Mesenchymal stem cell (in vitro differentiated cells and primary cell): ENCODE measurements around the gene PCDH15.
A peak's percentile ranks its signal among the peaks of the same experiment; 100 is the strongest.

Source experiments
- DNase-seq: peaks from one replicate; pipeline ENCODE4 v3.0.0-alpha.2; 2013
- H2AFZ ChIP-seq: one replicate; pipeline ENCODE4 v1.6.1; 2013; ENCODE audit warnings: low read depth, mild to moderate bottlenecking, control low read depth, inconsistent platforms, low read length, moderate library complexity
- H2AK5ac ChIP-seq: 2 replicates; pipeline ENCODE4 v1.6.1; 2013; ENCODE audit warnings: low read length, moderate library complexity, mild to moderate bottlenecking, inconsistent platforms; ENCODE audit not compliant: severe bottlenecking
- H2BK120ac ChIP-seq: one replicate; pipeline ENCODE4 v1.6.1; 2013; ENCODE audit warnings: low read depth, mild to moderate bottlenecking, inconsistent platforms, low read length, moderate library complexity
- H2BK12ac ChIP-seq, 2 experiments: one replicate each; pipeline ENCODE4 v1.6.1; 2013; ENCODE audit warnings: inconsistent platforms in 2 of 2, low read length in 2 of 2, mild to moderate bottlenecking in 2 of 2, moderate library complexity in 2 of 2, control low read depth in 1 of 2
- H2BK15ac ChIP-seq: one replicate; pipeline ENCODE4 v1.6.1; 2013; ENCODE audit warnings: mild to moderate bottlenecking, low read depth, inconsistent platforms; ENCODE audit not compliant: poor library complexity, severe bottlenecking
- H2BK5ac ChIP-seq: 2 replicates; pipeline ENCODE4 v1.6.1; 2013; ENCODE audit warnings: low read depth, mild to moderate bottlenecking, low read length, control low read depth, inconsistent platforms; ENCODE audit not compliant: poor library complexity, severe bottlenecking
- H3K14ac ChIP-seq, 2 experiments: one replicate each; pipeline ENCODE4 v1.6.1; 2013; ENCODE audit warnings: inconsistent platforms in 2 of 2, low read length in 2 of 2, control low read depth in 1 of 2, mild to moderate bottlenecking in 1 of 2, moderate library complexity in 1 of 2
- H3K18ac ChIP-seq, 2 experiments: one replicate each; pipeline ENCODE4 v1.6.1; 2013; ENCODE audit warnings: inconsistent platforms in 2 of 2, low read length in 2 of 2, control low read depth in 1 of 2, low read depth in 1 of 2, mild to moderate bottlenecking in 1 of 2
- H3K23ac ChIP-seq, 2 experiments: one replicate each; pipeline ENCODE4 v1.6.1; 2013; ENCODE audit warnings: inconsistent platforms in 2 of 2, low read length in 2 of 2, mild to moderate bottlenecking in 2 of 2, moderate library complexity in 2 of 2, control low read depth in 1 of 2
- H3K27ac ChIP-seq: 2 replicates; pipeline ENCODE4 v1.5.1; 2013; ENCODE audit warnings: mild to moderate bottlenecking, moderate library complexity, low read length, control low read depth, inconsistent platforms; ENCODE audit not compliant: poor library complexity, severe bottlenecking
- H3K27me3 ChIP-seq, 2 experiments: 2 replicates each; pipeline versions ENCODE4 v1.6.1 to v1.7.0; 2013; ENCODE audit warnings: low read length in 2 of 2, mild to moderate bottlenecking in 2 of 2, moderate library complexity in 2 of 2, control low read depth in 1 of 2, inconsistent platforms in 1 of 2; ENCODE audit not compliant: control insufficient read depth in 1 of 2, insufficient read depth in 1 of 2
- H3K36me3 ChIP-seq, 2 experiments: 2 replicates each; pipeline versions ENCODE4 v1.6.1 to v1.7.0; 2013; ENCODE audit warnings: low read length in 2 of 2, control low read depth in 1 of 2, inconsistent platforms in 1 of 2, low read depth in 1 of 2, mild to moderate bottlenecking in 1 of 2; ENCODE audit not compliant: insufficient read depth in 2 of 2, control insufficient read depth in 1 of 2
- H3K4ac ChIP-seq, 2 experiments: one replicate each; pipeline ENCODE4 v1.6.1; 2013; ENCODE audit warnings: inconsistent platforms in 2 of 2, low read length in 2 of 2, mild to moderate bottlenecking in 2 of 2, moderate library complexity in 2 of 2, control low read depth in 1 of 2, low read depth in 1 of 2
- H3K4me1 ChIP-seq: 2 replicates; pipeline ENCODE4 v1.6.1; 2013; ENCODE audit warnings: low read depth, low read length, control low read depth; ENCODE audit not compliant: control insufficient read depth, insufficient read depth
- H3K4me2 ChIP-seq: 2 replicates; pipeline ENCODE4 v1.6.1; 2013; ENCODE audit warnings: low read length, mild to moderate bottlenecking, inconsistent platforms; ENCODE audit not compliant: poor library complexity, severe bottlenecking
- H3K4me3 ChIP-seq, 2 experiments: 2 replicates each; pipeline versions ENCODE4 v1.5.1 to v1.7.0; 2013; ENCODE audit warnings: low read length in 2 of 2, mild to moderate bottlenecking in 2 of 2, control low read depth in 1 of 2, low read depth in 1 of 2; ENCODE audit not compliant: insufficient read depth in 1 of 2
- H3K79me1 ChIP-seq: replicated peaks from 2 replicates; pipeline ENCODE4 v1.6.1; 2013; ENCODE audit warnings: mild to moderate bottlenecking, control low read depth, low read length, inconsistent platforms; ENCODE audit not compliant: poor library complexity, severe bottlenecking
- H3K9ac ChIP-seq: 2 replicates; pipeline ENCODE4 v1.7.0; 2013; ENCODE audit warnings: mild to moderate bottlenecking, low read length, moderate library complexity
- H3K9me3 ChIP-seq: 2 replicates; pipeline ENCODE4 v1.7.0; 2013; ENCODE audit warnings: mild to moderate bottlenecking, low read length; ENCODE audit not compliant: control insufficient read depth
- H4K8ac ChIP-seq: one replicate; pipeline ENCODE4 v1.6.1; 2013; ENCODE audit warnings: inconsistent platforms, mild to moderate bottlenecking, low read length, moderate library complexity
- H4K91ac ChIP-seq: one replicate; pipeline ENCODE4 v1.6.1; 2013; ENCODE audit warnings: mild to moderate bottlenecking, low read length, inconsistent platforms
- WGBS: methylation state at CpG from one replicate; pipeline ENCODE4 v1.1.7; 2013; ENCODE audit warnings: mixed read lengths; 5-methylcytosine and 5-hydroxymethylcytosine counted together

PCDH15 gene

DNA sequence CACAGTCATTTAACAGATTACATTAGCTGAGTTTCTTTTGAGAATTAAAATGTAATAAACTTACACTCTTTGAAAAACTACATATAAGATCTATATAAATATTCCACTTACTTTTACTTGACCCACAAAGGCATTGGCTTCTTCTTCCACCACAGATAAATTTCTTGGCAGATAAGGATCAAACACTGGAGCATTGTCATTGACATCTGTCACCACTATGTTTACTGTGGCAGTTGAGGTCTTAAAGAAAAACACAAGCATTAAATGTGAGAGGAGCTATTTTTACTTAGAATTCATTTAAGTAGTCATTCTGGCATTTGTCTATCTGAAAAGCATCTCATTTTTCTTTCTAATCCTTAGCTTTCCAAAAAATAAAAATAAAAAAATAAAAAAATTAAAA is 734.4 kb downstream of the PCDH15 start:
- no peak overlapping the region for H3K27ac ChIP-seq
- no peak overlapping the region for H3K18ac ChIP-seq
- peaks cover 0 to 2% of the 10 kb centered on the region in 2 experiments for H3K36me3 ChIP-seq
- no peaks in the 10 kb centered on the region for H3K9me3 ChIP-seq
- no peak overlapping the region for H3K14ac ChIP-seq
- DNase-seq: no peak
- H3K4me3 ChIP-seq: no peak overlapping the region
- H3K4ac ChIP-seq: no peak overlapping the region
- H4K8ac ChIP-seq: no peak overlapping the region
- H3K9ac ChIP-seq: no peak overlapping the region
- H3K4me2 ChIP-seq: no peak overlapping the region
- H2AFZ ChIP-seq: no peak overlapping the region
- H2BK12ac ChIP-seq: no peak overlapping the region
- H3K4me1 ChIP-seq: no peaks in the 10 kb centered on the region
- H2BK5ac ChIP-seq: no peak overlapping the region
- H4K91ac ChIP-seq: no peak overlapping the region
- no peak overlapping the region for H2BK120ac ChIP-seq
- H2AK5ac ChIP-seq: no peak overlapping the region
- H2BK15ac ChIP-seq: no peak overlapping the region
- no peaks in the 10 kb centered on the region for H3K79me1 ChIP-seq
- no peak overlapping the region for H3K23ac ChIP-seq
- no peaks in the 10 kb centered on the region for H3K27me3 ChIP-seq

DNA sequence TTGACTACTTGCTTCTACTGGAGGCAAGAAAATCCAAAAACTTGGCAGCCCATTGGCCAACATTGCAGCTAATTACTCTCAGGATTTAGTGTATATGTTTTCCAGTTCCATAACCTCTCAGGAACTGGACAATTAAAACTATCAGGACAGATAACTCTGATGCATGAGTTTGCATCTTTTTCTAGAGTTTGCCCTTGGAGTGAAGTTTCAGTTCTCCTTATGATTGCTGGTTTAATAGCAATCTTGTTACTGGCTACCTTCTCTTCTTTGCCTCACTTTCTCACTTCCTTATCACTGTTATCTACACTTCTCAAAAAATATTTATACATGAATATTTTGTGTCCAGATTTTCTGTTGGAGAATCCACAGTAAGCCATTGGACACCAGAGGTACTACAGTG is 735.9 kb downstream of the PCDH15 start:
- H2BK12ac ChIP-seq: no peak overlapping the region
- no peaks in the 10 kb centered on the region for H3K4me1 ChIP-seq
- H3K9me3 ChIP-seq: no peaks in the 10 kb centered on the region
- no peak overlapping the region for H3K18ac ChIP-seq
- H3K9ac ChIP-seq: no peak overlapping the region
- H2BK120ac ChIP-seq: no peak overlapping the region
- no peaks in the 10 kb centered on the region for H3K79me1 ChIP-seq
- no peak overlapping the region for H4K91ac ChIP-seq
- no peak overlapping the region for H3K14ac ChIP-seq
- no peak overlapping the region for H3K4me2 ChIP-seq
- H3K27ac ChIP-seq: no peak overlapping the region
- H3K4me3 ChIP-seq: no peak overlapping the region
- H3K27me3 ChIP-seq: no peaks in the 10 kb centered on the region
- H3K23ac ChIP-seq: no peak overlapping the region
- H2AFZ ChIP-seq: no peak overlapping the region
- peaks cover 0 to 2% of the 10 kb centered on the region in 2 experiments for H3K36me3 ChIP-seq
- H2AK5ac ChIP-seq: no peak overlapping the region
- H4K8ac ChIP-seq: no peak overlapping the region
- H2BK15ac ChIP-seq: no peak overlapping the region
- no peak for DNase-seq
- no peak overlapping the region for H3K4ac ChIP-seq
- no peak overlapping the region for H2BK5ac ChIP-seq

DNA sequence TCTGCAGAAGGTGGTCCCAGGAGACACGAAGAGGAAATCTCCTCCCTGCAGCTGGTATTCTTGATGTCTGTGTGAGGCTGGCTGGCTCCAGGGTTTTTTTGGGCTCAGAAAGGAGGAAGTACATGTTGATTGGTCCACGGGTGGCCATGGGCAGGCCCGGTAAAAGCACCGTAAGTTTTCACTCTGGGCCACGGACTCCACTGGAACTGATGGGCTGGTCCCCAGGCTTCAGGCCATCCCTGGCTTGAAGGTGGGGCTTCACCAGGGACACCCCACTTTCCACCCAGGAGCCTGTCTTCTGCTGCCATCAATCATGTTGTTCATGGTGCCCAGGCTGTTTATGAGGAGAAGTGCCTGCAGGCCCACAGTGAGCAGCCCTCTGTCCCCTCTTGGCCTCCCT is 736.8 kb downstream of the PCDH15 start:
- Histone ChIP-seq H3K9ac (no peak overlapping the region), H3K4me2 (no peak overlapping the region), H3K36me3 (peaks cover 0 to 2% of the 10 kb centered on the region in 2 experiments), H3K14ac (no peak overlapping the region), H2BK12ac (no peak overlapping the region), H4K91ac (no peak overlapping the region), H2BK15ac (no peak overlapping the region), H4K8ac (no peak overlapping the region), H3K27me3 (no peaks in the 10 kb centered on the region), H3K18ac (no peak overlapping the region), H3K79me1 (no peaks in the 10 kb centered on the region), H2BK120ac (no peak overlapping the region), H2BK5ac (no peak overlapping the region), H3K4ac (no peak overlapping the region), H3K4me3 (no peak overlapping the region), H3K23ac (no peak overlapping the region), H3K4me1 (no peaks in the 10 kb centered on the region), H2AFZ (no peak overlapping the region), H3K27ac (no peak overlapping the region), H2AK5ac (no peak overlapping the region), H3K9me3 (no peaks in the 10 kb centered on the region)
- 99% methylated on average over 5 of the region's 5 CpGs for WGBS
- no peak for DNase-seq

DNA sequence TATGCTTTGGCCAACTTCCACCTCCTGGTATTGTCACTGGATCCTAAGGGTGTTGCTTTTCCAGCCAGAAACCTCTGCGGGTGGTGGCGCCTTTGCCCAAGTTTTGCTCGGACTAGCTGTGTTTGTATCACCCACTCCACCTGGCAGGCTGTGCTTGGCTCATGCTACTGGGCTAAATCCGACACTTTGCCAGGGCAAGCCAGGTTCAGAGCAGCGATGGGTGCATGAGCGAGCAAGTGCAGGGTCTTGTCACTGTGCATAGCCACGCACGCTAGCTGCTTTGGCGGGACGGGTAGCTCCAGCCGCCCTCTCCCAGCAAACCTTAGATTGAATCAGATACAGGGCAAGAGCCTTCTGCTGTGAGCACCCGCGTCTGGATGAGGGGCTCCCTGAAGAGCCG is 737.5 kb downstream of the PCDH15 start:
- Histone ChIP-seq H3K79me1 (no peaks in the 10 kb centered on the region), H2AK5ac (no peak overlapping the region), H3K4me2 (no peak overlapping the region), H3K18ac (no peak overlapping the region), H3K23ac (no peak overlapping the region), H3K9ac (no peak overlapping the region), H3K36me3 (peaks cover 0 to 2% of the 10 kb centered on the region in 2 experiments), H2BK15ac (no peak overlapping the region), H3K27ac (no peak overlapping the region), H2BK12ac (no peak overlapping the region), H2BK120ac (no peak overlapping the region), H4K8ac (no peak overlapping the region), H2AFZ (no peak overlapping the region), H3K4ac (no peak overlapping the region), H2BK5ac (no peak overlapping the region), H4K91ac (peak overlapping the region; percentile 75), H3K4me1 (no peaks in the 10 kb centered on the region), H3K14ac (no peak overlapping the region), H3K27me3 (no peaks in the 10 kb centered on the region), H3K4me3 (peak overlapping the region in 1 of 2 experiments; percentile 18), H3K9me3 (no peaks in the 10 kb centered on the region)
- no peak for DNase-seq
- 85% methylated on average over 14 of the region's 14 CpGs for WGBS
